NCI-H460 (cell line): ENCODE results near the gene CNTF. TPM values are rescaled to one million over a fixed set of nuclear protein-coding genes. Genes with fewer than 3 reads are reported as not detected.
"Not testable (repeated sequence)": the region's sequence is repeated elsewhere in the genome, so short reads cannot be mapped to it uniquely, and the experiment has no call there.

Experiments used
- DNase-seq: peaks from one replicate; pipeline ENCODE4 v3.0.0-alpha.2; 2016; ENCODE audit warnings: low read depth; ENCODE audit errors: extremely low read depth
- polyA plus RNA-seq: library from polyadenylated mRNA; depleted of rRNA; stranded (reverse); fragments of >200 nt; gene quantifications from 2 replicates; pipeline ENCODE4 v1.2.3, GENCODE V29; 2014; cell fraction: nucleus; rRNA removed
- total RNA-seq: library from RNA; depleted of rRNA; stranded (reverse); fragments of >200 nt; shearing (Covaris generic); gene quantifications from 2 replicates; pipeline ENCODE4 v1.2.3, GENCODE V29; 2014; rRNA removed

The CNTF gene
- total RNA-seq, result 0.72 and 1.3 TPM in 2 replicates
- polyA plus RNA-seq, result 2.2 and 5.6 TPM in 2 replicates

- DNase-seq, result no peak
These were observed at the start of gene CNTF for GRCh38 chr11:58622344-58622743. Gene CNTF (plus strand): TSS chr11:58622665. CDS start chr11:58622753, 88 bp downstream.

GRCh38 chr11:58572906-58573305, 49.6 kb upstream of the CNTF start:
- not testable (repeated sequence) for DNase-seq

GRCh38 chr11:58573451-58574104, 48.9 kb upstream of the CNTF start:
- peak; percentile 3 for DNase-seq

GRCh38 chr11:58574881-58575280, 47.6 kb upstream of the CNTF start:
- no peak for DNase-seq

- DNase-seq, result no peak
These were observed 47.0 kb upstream of the CNTF start, which contains the start of gene LPXN for GRCh38 chr11:58575377-58576020. Gene LPXN (minus strand): TSS chr11:58575856. CDS start chr11:58575772, 84 bp downstream.

- DNase-seq, result no peak
These were observed 45.5 kb upstream of the CNTF start for GRCh38 chr11:58576887-58577471.

GRCh38 chr11:58577555-58578135, 44.8 kb upstream of the CNTF start:
- peak; percentile 14 for DNase-seq

- DNase-seq, result peak; percentile 94
These were observed 44.3 kb upstream of the CNTF start for GRCh38 chr11:58578136-58578634.

GRCh38 chr11:58578635-58579191, 43.8 kb upstream of the CNTF start, which contains the start of gene ZFP91:
Gene ZFP91 (plus strand): TSS chr11:58579063. CDS start chr11:58579282, 219 bp downstream.
- DNase-seq, result peak; percentile 94

GRCh38 chr11:58579192-58580129, 43.0 kb upstream of the CNTF start:
- DNase-seq, result peak; percentile 75

- no peak for DNase-seq
These were observed 42.2 kb upstream of the CNTF start for GRCh38 chr11:58580311-58580710.

- DNase-seq, result no peak
These were observed 40.0 kb upstream of the CNTF start for GRCh38 chr11:58582437-58582836.

GRCh38 chr11:58586998-58587397, 35.5 kb upstream of the CNTF start:
- DNase-seq, result no peak

GRCh38 chr11:58591659-58592058, 30.8 kb upstream of the CNTF start:
- DNase-seq, result no peak

- DNase-seq, result no peak
These were observed 29.5 kb upstream of the CNTF start for GRCh38 chr11:58592760-58593472.

GRCh38 chr11:58594826-58595225, 27.6 kb upstream of the CNTF start:
- DNase-seq, result no peak

GRCh38 chr11:58596621-58597020, 25.8 kb upstream of the CNTF start:
- no peak for DNase-seq

- no peak for DNase-seq
These were observed 24.9 kb upstream of the CNTF start for GRCh38 chr11:58597486-58598144.
